ENCODE measurements around the gene DNAH10.

DNA sequence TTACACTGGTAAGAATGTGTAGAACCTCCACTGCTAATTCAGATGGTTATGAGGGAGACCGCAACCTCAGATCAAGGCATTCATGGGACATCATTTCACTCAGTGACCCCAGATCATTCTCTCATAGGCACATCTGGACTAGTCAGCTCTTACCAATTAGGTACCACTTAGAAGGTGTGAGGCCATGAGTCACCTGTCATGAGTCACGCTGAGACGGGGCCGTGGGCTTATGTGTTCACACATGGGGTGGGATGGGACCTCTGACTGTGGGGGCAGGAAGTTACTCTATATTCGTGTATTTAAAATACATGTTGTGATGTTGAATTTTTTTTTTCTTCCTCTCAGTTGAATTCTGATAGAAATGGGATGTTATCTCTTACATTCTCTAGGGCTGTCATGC, 154.6 kb downstream of the DNAH10 start:
- TF ChIP-seq, protein P1, sequence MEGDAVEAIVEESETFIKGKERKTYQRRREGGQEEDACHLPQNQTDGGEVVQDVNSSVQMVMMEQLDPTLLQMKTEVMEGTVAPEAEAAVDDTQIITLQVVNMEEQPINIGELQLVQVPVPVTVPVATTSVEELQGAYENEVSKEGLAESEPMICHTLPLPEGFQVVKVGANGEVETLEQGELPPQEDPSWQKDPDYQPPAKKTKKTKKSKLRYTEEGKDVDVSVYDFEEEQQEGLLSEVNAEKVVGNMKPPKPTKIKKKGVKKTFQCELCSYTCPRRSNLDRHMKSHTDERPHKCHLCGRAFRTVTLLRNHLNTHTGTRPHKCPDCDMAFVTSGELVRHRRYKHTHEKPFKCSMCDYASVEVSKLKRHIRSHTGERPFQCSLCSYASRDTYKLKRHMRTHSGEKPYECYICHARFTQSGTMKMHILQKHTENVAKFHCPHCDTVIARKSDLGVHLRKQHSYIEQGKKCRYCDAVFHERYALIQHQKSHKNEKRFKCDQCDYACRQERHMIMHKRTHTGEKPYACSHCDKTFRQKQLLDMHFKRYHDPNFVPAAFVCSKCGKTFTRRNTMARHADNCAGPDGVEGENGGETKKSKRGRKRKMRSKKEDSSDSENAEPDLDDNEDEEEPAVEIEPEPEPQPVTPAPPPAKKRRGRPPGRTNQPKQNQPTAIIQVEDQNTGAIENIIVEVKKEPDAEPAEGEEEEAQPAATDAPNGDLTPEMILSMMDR (IDR thresholded peaks at IDR 0.05), result no peak
- TF ChIP-seq POLR2A (IDR thresholded peaks at IDR 0.05), result no peak

Measured in adrenal gland (tissue), 5 donors.